ENCODE results near the gene EIF4G3. TPM values are rescaled to one million over a fixed set of nuclear protein-coding genes. Genes with fewer than 3 reads are reported as not detected.

EIF4G3 gene
- total and polyA plus RNA-seq, 2 of the 8 experiments (the other 6 are each of a cell fraction or from before 2014, with no cell fraction given) = 47.5 to 66.6 TPM

- Histone ChIP-seq H3K14ac (ENCODE audit: insufficient read length) (no peak overlapping the region), H4K8ac (ENCODE audit: extremely low read depth, insufficient read depth, low read length) (no peak overlapping the region), H2BK20ac (ENCODE audit: low read length) (no peak overlapping the region), H3K4ac (replicated peaks; ENCODE audit: insufficient read length, low read depth, low read length) (no peak overlapping the region), H3K56ac (replicated peaks; ENCODE audit: insufficient read length, low read depth, low read length) (no peak overlapping the region), H3K4me1 (replicated peaks in 1 of 4; ENCODE audit: control insufficient read depth in 3 of 4, insufficient read depth in 4 of 4, low read length in 3 of 4) (no peaks in the 10 kb centered on the region), H3K27me3 (replicated peaks in 1 of 4; ENCODE audit: control insufficient read depth in 3 of 4, extremely low read depth in 1 of 4, insufficient read depth in 3 of 4, low read length in 3 of 4) (no peaks in the 10 kb centered on the region), H3K9me3 (ENCODE audit: insufficient read depth in 2 of 2, low read depth in 1 of 2, low read length in 1 of 2) (no peaks in the 10 kb centered on the region), H4K5ac (ENCODE audit: insufficient read length, low read depth, low read length) (no peak overlapping the region), H3K4me3 (ENCODE audit: extremely low read depth in 1 of 4, insufficient read depth in 2 of 4, low read depth in 3 of 4, low read length in 4 of 4) (no peak overlapping the region), H2BK5ac (ENCODE audit: low read depth, low read length) (no peak overlapping the region), H2BK12ac (ENCODE audit: low read depth, low read length) (no peak overlapping the region), H4K20me1 (replicated peaks in 1 of 2; ENCODE audit: control insufficient read depth in 1 of 2, insufficient read depth in 2 of 2, low read length in 2 of 2) (peaks cover 2% of the 10 kb centered on the region in 2 experiments), H2BK15ac (ENCODE audit: low read length) (no peak overlapping the region), H3K18ac (ENCODE audit: extremely low read depth, low read length) (no peak overlapping the region), H3K27ac (ENCODE audit: low read depth, low read length) (no peak overlapping the region), H2AK5ac (ENCODE audit: low read depth, low read length) (no peak overlapping the region), H3K79me2 (ENCODE audit: control insufficient read depth in 1 of 2, insufficient read depth in 2 of 2, low read length in 2 of 2) (peaks cover 0 to 26% of the 10 kb centered on the region in 2 experiments; a peak in 2 of 4 replicates), H2BK120ac (replicated peaks; ENCODE audit: low read depth, low read length) (no peak overlapping the region), H3K4me2 (ENCODE audit: insufficient read depth in 1 of 2, low read depth in 2 of 2, low read length in 2 of 2) (no peak overlapping the region), H3K23me2 (ENCODE audit: low read depth, low read length) (no peaks in the 10 kb centered on the region), H3K9ac (replicated peaks in 1 of 4; ENCODE audit: extremely low read depth in 1 of 4, low read depth in 3 of 4, low read length in 3 of 4) (no peak overlapping the region), H4K91ac (replicated peaks; ENCODE audit: insufficient read length, low read length) (no peak overlapping the region), H3K79me1 (ENCODE audit: low read depth, low read length) (peaks cover 1% of the 10 kb centered on the region), H2AFZ (ENCODE audit: low read length) (no peak overlapping the region), H3K23ac (ENCODE audit: insufficient read length) (no peak overlapping the region), H3K36me3 (ENCODE audit: control insufficient read depth in 2 of 4, insufficient read depth in 4 of 4, low read length in 3 of 4) (peaks cover 0 to 8% (median 3%) of the 10 kb centered on the region in 4 experiments; a peak in 3 of 8 replicates)
- POLR2A ChIA-PET (ENCODE audit: partially characterized antibody) = no interaction called here
- FAIRE-seq = no peak
- CTCF ChIA-PET (ENCODE audit: partially characterized antibody) = interaction anchor here (1.2 kb wide), 1 partner anchor 9 kb away, joined by 3 read pairs; no protein-coding TSS in a partner anchor
- WGBS, 2 experiments (ENCODE audit: extremely low coverage in 1 of 2, insufficient coverage in 1 of 2, insufficient read length in 1 of 2, insufficient replicate concordance in 2 of 2, low coverage in 1 of 2, low lambda C conversion rate in 2 of 2, missing lambda C conversion rate in 1 of 2) = 87% methylated on average over 6 of the region's 6 CpGs; no CpG with 5 or more reads in 1 of the 2 experiments
- DNase-seq (ENCODE audit: low read depth in 1 of 2, low spot score in 2 of 2) = no peak
- TF ChIP-seq SUZ12 (IDR thresholded peaks at IDR 0.05; ENCODE audit: low read length) (no peak), RAD21 (IDR thresholded peaks at IDR 0.05 in 1 of 2, conservative IDR thresholded peaks at IDR 0.05 in 1 of 2; ENCODE audit: low read depth in 2 of 2, low read length in 2 of 2) (no peak), NRF1 (IDR thresholded peaks at IDR 0.05; ENCODE audit: low read depth, low read length) (no peak), SIN3A (conservative IDR thresholded peaks at IDR 0.05 in 1 of 2, IDR thresholded peaks at IDR 0.05 in 1 of 2; ENCODE audit: low read depth in 1 of 2, low read length in 2 of 2) (no peak), SAP30 (IDR thresholded peaks at IDR 0.05; ENCODE audit: insufficient read depth, insufficient replicate concordance, low read length) (no peak), SP4 (IDR thresholded peaks at IDR 0.05; ENCODE audit: low read length) (no peak), CTCF (IDR thresholded peaks at IDR 0.05; ENCODE audit: control extremely low read depth in 1 of 3, insufficient read depth in 1 of 3, low read depth in 1 of 3, low read length in 3 of 3) (no peak), CEBPB (IDR thresholded peaks at IDR 0.05; ENCODE audit: low read depth, low read length) (no peak), E2F6 (IDR thresholded peaks at IDR 0.05) (no peak)
Observed at GRCh38 chr1:21082073-21082472, 94.6 kb downstream of the EIF4G3 start.
